Right cardiac atrium (tissue), 5 donors: ENCODE results near the gene CDX2. TPM values are rescaled to one million over a fixed set of nuclear protein-coding genes. Genes with fewer than 3 reads are reported as not detected.
"Not testable (repeated sequence)": the region's sequence is repeated elsewhere in the genome, so short reads cannot be mapped to it uniquely, and the experiment has no call there.

Source experiments
- ATAC-seq, 2 donors: fragments of 200-7000 bp; cut with Tn5 transposase; one replicate each; pipeline versions ENCODE4 v1.8.0 to v1.9.1; 2020; ENCODE audit warnings: moderate library complexity in 2 of 2, mild to moderate bottlenecking in 1 of 2
- DNase-seq, 3 donors: peaks; one replicate each; pipeline ENCODE4 v3.0.0-alpha.2; 2020
- H3K27ac ChIP-seq: one replicate; pipeline ENCODE4 v1.5.1; 2013; ENCODE audit warnings: mild to moderate bottlenecking, low read length, control low read depth, moderate library complexity
- H3K27me3 ChIP-seq: one replicate; pipeline ENCODE4 v1.6.1; 2013; ENCODE audit not compliant: control insufficient read depth, insufficient read depth
- H3K4me1 ChIP-seq: one replicate; pipeline ENCODE4 v1.6.1; 2013; ENCODE audit warnings: low read length; ENCODE audit not compliant: control insufficient read depth, insufficient read depth
- H3K4me3 ChIP-seq: one replicate; pipeline ENCODE4 v1.5.1; 2013; ENCODE audit warnings: low read length, control low read depth
- H3K9me3 ChIP-seq: one replicate; pipeline ENCODE4 v1.6.1; 2013; ENCODE audit warnings: low read length; ENCODE audit not compliant: control insufficient read depth
- WGBS: extraction: QIAGEN DNeasy Blood & Tissue Kit; methylation state at CpG from one replicate; pipeline ENCODE4 v1.1.7; 2013; 5-methylcytosine and 5-hydroxymethylcytosine counted together
- intact Hi-C, 4 donors: fragments of 100-400 bp; cut with DNase I; formaldehyde crosslinking; loops; one replicate each; pipeline versions ENCODE4 v1.11.0 to v1.14.0; 2022 to 2023
- polyA plus RNA-seq: library from polyadenylated mRNA; stranded (reverse); fragments of 200-250 nt; gene quantifications from one replicate; pipeline ENCODE4 v1.2.3, GENCODE V29; 2013
- total RNA-seq, 4 donors: library from RNA; stranded (reverse); fragmentation: NEBNext Ultra II Directional; extraction: Animal tissue kit (Norgen Biotek cat#: 25700); gene quantifications; one replicate each; pipeline ENCODE4 v1.2.1, GENCODE V29; 2021
- donor health status: healthy with polysubstance abuse.
- donor health status: DM: no; HTN: yes; CAD: no.
- donor health status: DM: no; HTN: no; CAD: no.
- donor health status: DM: no; HTN: yes; CAD: no; lungs with severe emphysema.
- donor health status: DM: yes; HTN: yes; CAD: no.

Gene CDX2
- total and polyA plus RNA-seq, 5 donors, result not detected

GRCh38 chr13:27968316-27969081 is 616 bp downstream of the CDX2 start:
- H3K9me3 ChIP-seq, result no peaks in the 10 kb centered on the region
- ATAC-seq, result no peak
- no peaks in the 10 kb centered on the region for H3K27me3 ChIP-seq
- DNase-seq, result no peak
- no peak overlapping the region for H3K27ac ChIP-seq
- peaks cover 4% of the 10 kb centered on the region for H3K4me1 ChIP-seq
- WGBS, result 1% methylated on average over 86 of the region's 86 CpGs
- no peak overlapping the region for H3K4me3 ChIP-seq
- intact Hi-C loops, result no loop called here

GRCh38 chr13:27967736-27968315 is 1.3 kb downstream of the CDX2 start:
- H3K4me3 ChIP-seq, result no peak overlapping the region
- 3% methylated on average over 33 of the region's 33 CpGs for WGBS

GRCh38 chr13:27967203-27967735 is 1.8 kb downstream of the CDX2 start:
- DNase-seq (no peak), ATAC-seq (no peak)
- peaks cover 4% of the 10 kb centered on the region for H3K4me1 ChIP-seq
- intact Hi-C loops, result no loop called here
- WGBS, result 4% methylated on average over 18 of the region's 18 CpGs
- H3K27ac ChIP-seq, result no peak overlapping the region
- no peaks in the 10 kb centered on the region for H3K27me3 ChIP-seq
- no peaks in the 10 kb centered on the region for H3K9me3 ChIP-seq
- H3K4me3 ChIP-seq, result no peak overlapping the region

More at GRCh38 chr13:27967736-27968315, 1.3 kb downstream of the CDX2 start:
- Histone ChIP-seq H3K9me3 (no peaks in the 10 kb centered on the region), H3K27ac (no peak overlapping the region), H3K27me3 (no peaks in the 10 kb centered on the region), H3K4me1 (peaks cover 4% of the 10 kb centered on the region)
- ATAC-seq, result no peak
- intact Hi-C loops, result no loop called here
- DNase-seq, result no peak

GRCh38 chr13:27966641-27967202 is 2.4 kb downstream of the CDX2 start:
- Histone ChIP-seq H3K4me1 (peaks cover 4% of the 10 kb centered on the region), H3K9me3 (no peaks in the 10 kb centered on the region), H3K4me3 (no peak overlapping the region), H3K27ac (no peak overlapping the region), H3K27me3 (no peaks in the 10 kb centered on the region)
- ATAC-seq, result peak in 1 of 2 donors; percentile 22
- intact Hi-C loops, result no loop called here
- WGBS, result 3% methylated on average over 38 of the region's 38 CpGs
- no peak for DNase-seq

GRCh38 chr13:27965740-27966640 is 3.1 kb downstream of the CDX2 start:
- intact Hi-C loops, result no loop called here
- WGBS, result 11% methylated on average over 45 of the region's 45 CpGs
- no peak for DNase-seq

GRCh38 chr13:27965343-27965739 is 3.8 kb downstream of the CDX2 start:
- no peak overlapping the region for H3K4me3 ChIP-seq
- H3K4me1 ChIP-seq, result peaks cover 4% of the 10 kb centered on the region
- no peaks in the 10 kb centered on the region for H3K9me3 ChIP-seq
- 48% methylated on average over 7 of the region's 7 CpGs for WGBS
- no peak for ATAC-seq
- H3K27ac ChIP-seq, result no peak overlapping the region
- DNase-seq, result no peak
- intact Hi-C loops, result no loop called here
- H3K27me3 ChIP-seq, result no peaks in the 10 kb centered on the region

More at GRCh38 chr13:27965740-27966640, 3.1 kb downstream of the CDX2 start:
- Histone ChIP-seq H3K27ac (no peak overlapping the region), H3K27me3 (no peaks in the 10 kb centered on the region), H3K4me1 (peaks cover 4% of the 10 kb centered on the region), H3K4me3 (no peak overlapping the region), H3K9me3 (no peaks in the 10 kb centered on the region)
- ATAC-seq, result no peak

GRCh38 chr13:27964741-27965323 is 4.3 kb downstream of the CDX2 start:
- Histone ChIP-seq H3K27me3 (no peaks in the 10 kb centered on the region), H3K9me3 (no peaks in the 10 kb centered on the region), H3K4me3 (no peak overlapping the region), H3K4me1 (peaks cover 4% of the 10 kb centered on the region), H3K27ac (no peak overlapping the region)
- DNase-seq, result no peak
- WGBS, result 13% methylated on average over 15 of the region's 15 CpGs
- no peak for ATAC-seq
- intact Hi-C loops, result no loop called here

- intact Hi-C loops, ATAC-seq, H3K4me1 ChIP-seq, H3K9me3 ChIP-seq, DNase-seq, H3K4me3 ChIP-seq, H3K27me3 ChIP-seq, H3K27ac ChIP-seq: not testable (repeated sequence)
- WGBS, result 45% methylated on average over 13 of the region's 13 CpGs
Measured at GRCh38 chr13:27964206-27964605, 4.9 kb downstream of the CDX2 start.

- no peak for ATAC-seq
- Histone ChIP-seq H3K27me3 (no peaks in the 10 kb centered on the region), H3K4me3 (no peak overlapping the region), H3K27ac (no peak overlapping the region), H3K9me3 (no peaks in the 10 kb centered on the region), H3K4me1 (peaks cover 2% of the 10 kb centered on the region)
- WGBS, result 69% methylated on average over 3 of the region's 3 CpGs
- intact Hi-C loops, result no loop called here
- DNase-seq, result no peak
Measured at GRCh38 chr13:27963491-27963890, 5.6 kb downstream of the CDX2 start.

- no peak for DNase-seq
- Histone ChIP-seq H3K27me3 (no peaks in the 10 kb centered on the region), H3K27ac (no peak overlapping the region), H3K4me3 (no peak overlapping the region), H3K9me3 (no peaks in the 10 kb centered on the region), H3K4me1 (no peaks in the 10 kb centered on the region)
- 59% methylated on average over 9 of the region's 9 CpGs for WGBS
- intact Hi-C loops, result no loop called here
- ATAC-seq, result no peak
Measured at GRCh38 chr13:27962982-27963381, 6.1 kb downstream of the CDX2 start.
